ENCODE data around the gene USP15. TPM values are rescaled to one million over a fixed set of nuclear protein-coding genes. Genes with fewer than 3 reads are reported as not detected.
A peak's percentile ranks its signal among the peaks of the same experiment; 100 is the strongest.

USP15 gene
- total and polyA plus RNA-seq, 2 of the 4 experiments (the other 2 are of a cell fraction): 28.5 to 49.6 TPM

DNA sequence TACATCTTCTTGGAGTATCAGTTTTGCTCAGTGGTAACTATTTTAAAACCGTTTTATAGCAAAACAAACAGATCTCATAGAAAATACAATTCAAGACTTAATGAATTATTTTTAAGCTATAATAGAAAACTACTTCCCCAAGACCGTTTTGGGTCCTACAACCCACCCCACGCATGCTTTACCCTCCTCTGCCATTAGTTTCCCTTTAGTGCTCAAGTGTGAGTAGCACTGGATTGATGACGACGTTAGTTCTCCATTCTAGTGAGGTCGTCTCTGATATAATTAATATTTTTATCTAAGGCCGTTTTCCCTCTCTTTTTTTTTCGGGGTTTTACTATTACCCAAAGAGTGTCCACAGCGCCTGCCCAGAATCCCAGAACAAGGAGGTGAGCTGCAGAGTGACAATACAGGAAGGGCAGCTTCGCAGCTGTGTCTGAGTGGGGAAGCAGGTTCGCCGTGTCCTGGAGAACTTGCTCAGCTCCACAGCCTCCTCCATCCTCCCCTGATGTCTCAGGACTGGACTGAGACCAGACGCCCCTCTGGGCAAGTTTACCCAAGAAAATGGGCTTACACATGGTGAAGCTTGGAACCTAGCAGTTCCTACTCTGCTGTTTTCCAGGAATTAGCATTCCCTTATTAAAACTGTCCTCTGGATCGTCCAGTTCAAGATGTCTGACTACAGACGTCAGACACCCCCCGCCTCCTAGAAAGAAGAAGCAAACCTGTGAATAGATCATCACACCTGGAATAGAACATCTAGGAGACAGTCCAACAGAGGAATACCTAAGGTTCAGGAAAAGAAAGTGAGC is 174.5 kb downstream of the USP15 start:
- dilution Hi-C loops (cut with HindIII; ENCODE audit: low sequenced_read_pairs, unreplicated experiment): no loop called here
- TF ChIP-seq MXI1 (IDR thresholded peaks at IDR 0.05; ENCODE audit: borderline replicate concordance, low read depth, low read length) (no peak), RFX5 (IDR thresholded peaks at IDR 0.05; ENCODE audit: low read depth, low read length) (no peak), RAD21 (IDR thresholded peaks at IDR 0.05; ENCODE audit: low read length) (no peak), FOS (IDR thresholded peaks at IDR 0.05; ENCODE audit: low read depth, low read length) (no peak)
- TF ChIP-seq, protein P1, sequence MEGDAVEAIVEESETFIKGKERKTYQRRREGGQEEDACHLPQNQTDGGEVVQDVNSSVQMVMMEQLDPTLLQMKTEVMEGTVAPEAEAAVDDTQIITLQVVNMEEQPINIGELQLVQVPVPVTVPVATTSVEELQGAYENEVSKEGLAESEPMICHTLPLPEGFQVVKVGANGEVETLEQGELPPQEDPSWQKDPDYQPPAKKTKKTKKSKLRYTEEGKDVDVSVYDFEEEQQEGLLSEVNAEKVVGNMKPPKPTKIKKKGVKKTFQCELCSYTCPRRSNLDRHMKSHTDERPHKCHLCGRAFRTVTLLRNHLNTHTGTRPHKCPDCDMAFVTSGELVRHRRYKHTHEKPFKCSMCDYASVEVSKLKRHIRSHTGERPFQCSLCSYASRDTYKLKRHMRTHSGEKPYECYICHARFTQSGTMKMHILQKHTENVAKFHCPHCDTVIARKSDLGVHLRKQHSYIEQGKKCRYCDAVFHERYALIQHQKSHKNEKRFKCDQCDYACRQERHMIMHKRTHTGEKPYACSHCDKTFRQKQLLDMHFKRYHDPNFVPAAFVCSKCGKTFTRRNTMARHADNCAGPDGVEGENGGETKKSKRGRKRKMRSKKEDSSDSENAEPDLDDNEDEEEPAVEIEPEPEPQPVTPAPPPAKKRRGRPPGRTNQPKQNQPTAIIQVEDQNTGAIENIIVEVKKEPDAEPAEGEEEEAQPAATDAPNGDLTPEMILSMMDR (conservative IDR thresholded peaks at IDR 0.05; ENCODE audit: low read depth, low read length): no peak
- no peak overlapping the region for H2AK9ac ChIP-seq (replicated peaks; ENCODE audit: low read depth, low read length, poor library complexity)
- H3K9me1 ChIP-seq (ENCODE audit: insufficient read depth, low read length): no peaks in the 10 kb centered on the region
- H2BK15ac ChIP-seq (ENCODE audit: low read depth, low read length): no peak overlapping the region
- no CpG with 5 or more reads among the region's 16 CpGs for WGBS, 2 experiments (ENCODE audit: extremely low coverage in 2 of 2, insufficient read length in 1 of 2)
- no peak overlapping the region for H3K14ac ChIP-seq (replicated peaks; ENCODE audit: low read depth, low read length)
- CTCF ChIA-PET: interaction anchor here (0.6 to 0.8 kb wide), 3 partner anchors 20 to 152 kb away, joined by 3 read pairs; no protein-coding TSS in a partner anchor
- no peak overlapping the region for H4K91ac ChIP-seq (ENCODE audit: insufficient read depth, low read depth, low read length)
- H3K27me3 ChIP-seq (ENCODE audit: control insufficient read depth, insufficient read depth, low read length): peaks cover 13% of the 10 kb centered on the region
- H3K27ac ChIP-seq (ENCODE audit: insufficient read depth, low read length): no peak overlapping the region
- no peaks in the 10 kb centered on the region for H4K20me1 ChIP-seq (ENCODE audit: insufficient read depth, low read length)
- no peak overlapping the region for H2AK5ac ChIP-seq (ENCODE audit: low read depth, low read length)
- BruUV-seq (replicated peaks): no TSS peak
- H3K9ac ChIP-seq (ENCODE audit: low read depth, low read length): no peak overlapping the region
- H4K5ac ChIP-seq (ENCODE audit: low read depth, low read length): no peak overlapping the region
- no peak overlapping the region for H4K8ac ChIP-seq (ENCODE audit: low read depth in 2 of 2, low read length in 2 of 2)
- no peak overlapping the region for H3K23ac ChIP-seq (ENCODE audit: low read depth, low read length)
- peak overlapping the region; percentile 27 for H3K4me3 ChIP-seq (ENCODE audit: insufficient read depth, low read depth, low read length)
- H3K4me2 ChIP-seq (ENCODE audit: low read depth, low read length): peak overlapping the region; percentile 55
- in situ Hi-C loops (cut with MboI; ENCODE audit: low sequenced_read_pairs): loop anchor here (5.0 to 10.0 kb wide), 2 partner anchors 363 to 630 kb away; no protein-coding TSS in a partner anchor
- H2BK5ac ChIP-seq (ENCODE audit: low read depth, low read length, poor library complexity, severe bottlenecking): no peak overlapping the region
- DNase-seq (no peak), ATAC-seq (ENCODE audit: low read depth) (no peak)
- no peak overlapping the region for H3K56ac ChIP-seq (ENCODE audit: extremely low read depth, insufficient read depth, low read length)
- H2BK20ac ChIP-seq (ENCODE audit: low read depth, low read length): no peak overlapping the region
- H3K9me3 ChIP-seq (ENCODE audit: control insufficient read depth, insufficient read depth, low read length): no peaks in the 10 kb centered on the region
- H3K79me1 ChIP-seq (ENCODE audit: low read depth in 1 of 2, low read length in 2 of 2): no peaks in the 10 kb centered on the region
- peak overlapping the region; percentile 93 for H2AFZ ChIP-seq (replicated peaks; ENCODE audit: low read length, poor library complexity)
- H3K18ac ChIP-seq (ENCODE audit: low read depth, low read length): no peak overlapping the region
- H3K36me3 ChIP-seq (ENCODE audit: control insufficient read depth, insufficient read depth, low read length): no peaks in the 10 kb centered on the region
- no peaks in the 10 kb centered on the region for H3K4me1 ChIP-seq (ENCODE audit: control insufficient read depth, insufficient read depth, low read length)
- intact Hi-C loops (cut with micrococcal nuclease): loop anchor here (5.0 kb wide), 3 partner anchors 98 to 378 kb away; no protein-coding TSS in a partner anchor
- H2BK120ac ChIP-seq (ENCODE audit: low read depth, low read length): no peak overlapping the region
- no peak overlapping the region for H3K4ac ChIP-seq (ENCODE audit: low read depth, low read length)
- POLR2A ChIA-PET (ENCODE audit: unreplicated experiment): no interaction called here

Data from IMR-90 (cell line).